Activated CD4-positive, alpha-beta T cell treated with anti-CD3 and anti-CD28 coated beads for 36 hours (primary cell): Measurements from ENCODE around the gene ARIH1. TPM values are rescaled to one million over a fixed set of nuclear protein-coding genes. Genes with fewer than 3 reads are reported as not detected.

Experiments
- ATAC-seq: fragments of 200-7000 bp; cut with Tn5 transposase; one replicate; pipeline ENCODE4 v1.10.0; 2021; ENCODE audit warnings: mild to moderate bottlenecking, moderate library complexity
- CTCF ChIA-PET: fragments of 350-600 bp; sonication (Branson Sonifier 250); formaldehyde crosslinking; loops from one replicate; lab custom pipeline; 2021; ENCODE audit warnings: antibody characterized with exemption; lab: Charles Lee
- POLR2A ChIA-PET: fragments of 350-600 bp; sonication (Branson Sonifier 250); formaldehyde crosslinking; loops from one replicate; lab custom pipeline; 2021; ENCODE audit warnings: antibody characterized with exemption, inconsistent platforms; lab: Charles Lee
- DNase-seq: peaks from one replicate; pipeline ENCODE4 v3.0.0-alpha.2; 2020
- H3K27ac Mint-ChIP-seq: one replicate; pipeline ENCODE4 v1.8.0; 2021; ENCODE audit warnings: mixed read lengths
- H3K27me3 Mint-ChIP-seq: one replicate; pipeline ENCODE4 v1.8.0; 2021; ENCODE audit warnings: mixed read lengths
- H3K36me3 Mint-ChIP-seq: one replicate; pipeline ENCODE4 v1.8.0; 2021; ENCODE audit warnings: low read depth, mixed read lengths
- H3K4me1 Mint-ChIP-seq: one replicate; pipeline ENCODE4 v1.8.0; 2021; ENCODE audit warnings: mixed read lengths
- H3K4me3 Mint-ChIP-seq: one replicate; pipeline ENCODE4 v1.8.0; 2021; ENCODE audit warnings: mild to moderate bottlenecking, moderate library complexity, mixed read lengths
- H3K9me3 Mint-ChIP-seq: one replicate; pipeline ENCODE4 v1.8.0; 2021; ENCODE audit warnings: low read depth, mixed read lengths
- intact Hi-C, 2 experiments: fragments of 100-400 bp; cut with DNase I in 1 of 2; cut with micrococcal nuclease in 1 of 2; formaldehyde crosslinking; loops; one replicate each; pipeline versions ENCODE4 v1.14.2 to v1.15.1; 2022 to 2024; cut with DNase I, micrococcal nuclease
- total RNA-seq, 2 experiments: library from RNA; stranded (reverse); gene quantifications; one replicate each; pipeline ENCODE4 v1.2.3, GENCODE V29; 2021

The ARIH1 gene
- total RNA-seq, 2 experiments from 2014 or later: 177 to 195 TPM

GRCh38 chr15:72503147-72503546 is 29.0 kb downstream of the ARIH1 start:
- Mint-ChIP-seq H3K36me3 (peaks cover 15% of the 10 kb centered on the region), H3K4me3 (no peak overlapping the region), H3K27me3 (no peaks in the 10 kb centered on the region), H3K27ac (no peak overlapping the region), H3K4me1 (peaks cover 51% of the 10 kb centered on the region), H3K9me3 (no peaks in the 10 kb centered on the region)
- ATAC-seq (no peak), DNase-seq (no peak)
- intact Hi-C loops: loop anchor here in 1 of 2 experiments (10.0 kb wide), 1 partner anchor 48 kb away; no protein-coding TSS in a partner anchor
- ChIA-PET CTCF (interaction anchor here (0.6 to 1.0 kb wide), 2 partner anchors 97 to 136 kb away, joined by 3 to 4 read pairs; no protein-coding TSS in a partner anchor), POLR2A (no interaction called here)

GRCh38 chr15:72507402-72508092 is 33.4 kb downstream of the ARIH1 start:
- H3K27ac Mint-ChIP-seq: no peak overlapping the region
- ATAC-seq (no peak), DNase-seq (no peak)
- ChIA-PET POLR2A (no interaction called here), CTCF (interaction anchor here (1.5 kb wide), 1 partner anchor 14 kb away, joined by 3 read pairs; no protein-coding TSS in a partner anchor)
- no peaks in the 10 kb centered on the region for H3K27me3 Mint-ChIP-seq
- H3K9me3 Mint-ChIP-seq: no peaks in the 10 kb centered on the region
- peaks cover 9% of the 10 kb centered on the region for H3K36me3 Mint-ChIP-seq
- H3K4me1 Mint-ChIP-seq: peaks cover 46% of the 10 kb centered on the region
- no peak overlapping the region for H3K4me3 Mint-ChIP-seq
- intact Hi-C loops: loop anchor here in 1 of 2 experiments (10.0 kb wide), 1 partner anchor 53 kb away; no protein-coding TSS in a partner anchor

- no peaks in the 10 kb centered on the region for H3K27me3 Mint-ChIP-seq
- no peak for DNase-seq
- H3K27ac Mint-ChIP-seq: no peak overlapping the region
- intact Hi-C loops: loop anchor here in 1 of 2 experiments (10.0 kb wide), 1 partner anchor 55 kb away; no protein-coding TSS in a partner anchor
- POLR2A ChIA-PET: no interaction called here
- H3K4me3 Mint-ChIP-seq: no peak overlapping the region
- CTCF ChIA-PET: no interaction called here
- H3K9me3 Mint-ChIP-seq: no peaks in the 10 kb centered on the region
- peaks cover 10% of the 10 kb centered on the region for H3K36me3 Mint-ChIP-seq
- H3K4me1 Mint-ChIP-seq: peaks cover 41% of the 10 kb centered on the region
- ATAC-seq: no peak
Observed at GRCh38 chr15:72509484-72509883, 35.4 kb downstream of the ARIH1 start.

- H3K36me3 Mint-ChIP-seq: peaks cover 9% of the 10 kb centered on the region
- H3K4me3 Mint-ChIP-seq: no peak overlapping the region
- ATAC-seq: no peak
- no peaks in the 10 kb centered on the region for H3K27me3 Mint-ChIP-seq
- CTCF ChIA-PET: interaction anchor here (1.0 kb wide), 1 partner anchor 13 kb away, joined by 3 read pairs; no protein-coding TSS in a partner anchor
- H3K4me1 Mint-ChIP-seq: peaks cover 45% of the 10 kb centered on the region
- no peak overlapping the region for H3K27ac Mint-ChIP-seq
- POLR2A ChIA-PET: no interaction called here
- intact Hi-C loops: no loop called here
- no peaks in the 10 kb centered on the region for H3K9me3 Mint-ChIP-seq
- DNase-seq: no peak
Observed at GRCh38 chr15:72511536-72511935, 37.4 kb downstream of the ARIH1 start.

GRCh38 chr15:72515591-72516389 is 41.7 kb downstream of the ARIH1 start:
- ChIA-PET POLR2A (no interaction called here), CTCF (interaction anchor here (1.0 to 1.5 kb wide), 2 partner anchors 15 to 22 kb away, joined by 3 read pairs; no protein-coding TSS in a partner anchor)
- intact Hi-C loops: no loop called here
- ATAC-seq (no peak), DNase-seq (no peak)
- no peak overlapping the region for H3K4me3 Mint-ChIP-seq
- no peaks in the 10 kb centered on the region for H3K9me3 Mint-ChIP-seq
- no peaks in the 10 kb centered on the region for H3K27me3 Mint-ChIP-seq
- peaks cover 52% of the 10 kb centered on the region for H3K4me1 Mint-ChIP-seq
- peaks cover 16% of the 10 kb centered on the region for H3K36me3 Mint-ChIP-seq
- no peak overlapping the region for H3K27ac Mint-ChIP-seq

GRCh38 chr15:72516777-72517176 is 42.6 kb downstream of the ARIH1 start:
- CTCF ChIA-PET: interaction anchor here (1.0 to 1.5 kb wide), 2 partner anchors 14 to 23 kb away, joined by 3 read pairs; no protein-coding TSS in a partner anchor
- POLR2A ChIA-PET: interaction anchor here (1.0 kb wide), 1 partner anchor 28 kb away, joined by 3 read pairs; no protein-coding TSS in a partner anchor
- H3K36me3 Mint-ChIP-seq: peaks cover 21% of the 10 kb centered on the region
- peaks cover 53% of the 10 kb centered on the region for H3K4me1 Mint-ChIP-seq
- intact Hi-C loops: no loop called here
- peak overlapping the region; percentile 22 for H3K27ac Mint-ChIP-seq
- no peaks in the 10 kb centered on the region for H3K27me3 Mint-ChIP-seq
- no peak overlapping the region for H3K4me3 Mint-ChIP-seq
- no peaks in the 10 kb centered on the region for H3K9me3 Mint-ChIP-seq
- ATAC-seq (peak; percentile 57), DNase-seq (no peak)

GRCh38 chr15:72521682-72522081 is 47.6 kb downstream of the ARIH1 start:
- Mint-ChIP-seq H3K4me3 (no peak overlapping the region), H3K9me3 (no peaks in the 10 kb centered on the region), H3K36me3 (peaks cover 28% of the 10 kb centered on the region), H3K27me3 (no peaks in the 10 kb centered on the region), H3K27ac (no peak overlapping the region), H3K4me1 (peaks cover 26% of the 10 kb centered on the region)
- ChIA-PET POLR2A (no interaction called here), CTCF (no interaction called here)
- ATAC-seq (no peak), DNase-seq (peak; percentile 15)
- intact Hi-C loops: no loop called here

GRCh38 chr15:72532991-72533601 is 59.0 kb downstream of the ARIH1 start:
- peak; percentile 56 for DNase-seq
- no peaks in the 10 kb centered on the region for H3K27me3 Mint-ChIP-seq
- H3K4me3 Mint-ChIP-seq: no peak overlapping the region
- peak; percentile 58 for ATAC-seq
- POLR2A ChIA-PET: interaction anchor here (0.6 kb wide), 1 partner anchor 36 kb away, joined by 3 read pairs; no protein-coding TSS in a partner anchor
- CTCF ChIA-PET: interaction anchor here (0.9 to 1.5 kb wide), 6 partner anchors 17 to 221 kb away, joined by 3 to 5 read pairs (median 4); no protein-coding TSS in a partner anchor
- no peaks in the 10 kb centered on the region for H3K9me3 Mint-ChIP-seq
- intact Hi-C loops: loop anchor here (1.0 to 5.0 kb wide), 3 partner anchors 56 to 221 kb away; no protein-coding TSS in a partner anchor
- no peak overlapping the region for H3K27ac Mint-ChIP-seq
- H3K4me1 Mint-ChIP-seq: peaks cover 44% of the 10 kb centered on the region
- H3K36me3 Mint-ChIP-seq: peaks cover 5% of the 10 kb centered on the region

- CTCF ChIA-PET: interaction anchor here (0.6 to 1.6 kb wide), 5 partner anchors 10 to 707 kb away, joined by 3 to 5 read pairs (median 4); no protein-coding TSS in a partner anchor
Observed at GRCh38 chr15:72534523-72534922, 60.4 kb downstream of the ARIH1 start.

GRCh38 chr15:72535911-72536310 is 61.8 kb downstream of the ARIH1 start:
- no peaks in the 10 kb centered on the region for H3K27me3 Mint-ChIP-seq
- ATAC-seq: no peak
- H3K4me3 Mint-ChIP-seq: no peak overlapping the region
- ChIA-PET CTCF (no interaction called here), POLR2A (no interaction called here)
- intact Hi-C loops: no loop called here
- H3K9me3 Mint-ChIP-seq: peaks cover 8% of the 10 kb centered on the region
- H3K4me1 Mint-ChIP-seq: peaks cover 37% of the 10 kb centered on the region
- peaks cover 18% of the 10 kb centered on the region for H3K36me3 Mint-ChIP-seq
- no peak for DNase-seq
- no peak overlapping the region for H3K27ac Mint-ChIP-seq

More at GRCh38 chr15:72534523-72534922, 60.4 kb downstream of the ARIH1 start:
- intact Hi-C loops: loop anchor here in 1 of 2 experiments (5.0 kb wide), 1 partner anchor 57 kb away; no protein-coding TSS in a partner anchor
- DNase-seq (peak; percentile 48), ATAC-seq (peak; percentile 30)
- H3K27ac Mint-ChIP-seq: no peak overlapping the region
- POLR2A ChIA-PET: no interaction called here
- peaks cover 5% of the 10 kb centered on the region for H3K9me3 Mint-ChIP-seq
- peaks cover 42% of the 10 kb centered on the region for H3K4me1 Mint-ChIP-seq
- peaks cover 10% of the 10 kb centered on the region for H3K36me3 Mint-ChIP-seq
- no peak overlapping the region for H3K4me3 Mint-ChIP-seq
- H3K27me3 Mint-ChIP-seq: no peaks in the 10 kb centered on the region
